D341Med (cell line): ENCODE results near the gene RBPJ.

Experiments
- DNase-seq: peaks from one replicate; pipeline ENCODE4 v3.0.0; 2012; ENCODE audit warnings: low spot score

RBPJ gene

DNA sequence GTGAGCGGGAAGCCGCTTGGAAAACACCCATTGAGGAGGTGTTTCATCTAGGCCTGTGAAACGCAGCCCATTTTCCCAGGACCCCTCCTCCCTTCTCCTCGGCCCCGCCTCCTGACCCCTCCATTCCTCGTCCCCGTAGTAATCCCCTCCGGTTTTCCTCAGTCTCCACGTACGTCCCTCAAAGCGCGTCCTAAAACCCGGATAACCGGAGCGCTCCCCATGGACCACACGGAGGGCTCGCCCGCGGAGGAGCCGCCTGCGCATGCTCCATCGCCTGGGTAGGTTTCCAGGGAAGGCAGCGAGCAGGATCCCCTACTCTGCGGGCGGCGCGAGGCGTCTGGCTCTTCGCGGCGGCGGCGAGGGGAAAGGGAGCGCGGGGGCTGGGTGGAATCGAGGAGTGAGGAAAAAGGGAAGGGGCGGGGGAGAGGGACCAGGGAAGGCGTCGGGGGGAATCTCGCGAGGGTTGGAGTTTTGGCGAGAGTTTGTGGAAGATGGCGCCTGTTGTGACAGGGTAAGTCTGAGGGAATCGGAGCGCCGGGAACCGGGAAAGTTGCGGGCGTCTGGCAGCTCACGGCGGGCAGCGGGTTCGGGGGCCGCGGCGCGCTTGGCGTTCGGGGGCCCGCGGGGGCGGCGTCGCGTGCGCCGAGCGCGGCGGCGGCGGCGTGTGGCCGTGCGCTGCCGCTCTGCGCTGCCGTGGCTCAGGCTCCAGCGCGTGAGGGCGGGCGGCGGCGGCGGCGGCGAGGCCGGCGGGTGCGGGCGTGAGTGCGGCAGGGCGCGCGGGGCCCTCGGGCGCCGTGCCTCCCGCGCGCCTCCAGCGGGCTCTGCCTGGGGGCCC lies at the start of gene RBPJ:
RBPJ (plus strand) TSS at position 477 of the 835 bp plus-strand sequence; CDS start at position 492, 15 bp downstream.
- DNase-seq: peak; percentile 90

- no peak for DNase-seq
Observed at GRCh38 chr4:26271703-26272102, 49.1 kb upstream of the RBPJ start.

GRCh38 chr4:26272654-26273615 lies 47.9 kb upstream of the RBPJ start:
- no peak for DNase-seq

- no peak for DNase-seq
Observed at GRCh38 chr4:26273616-26273980, 47.2 kb upstream of the RBPJ start.

DNA sequence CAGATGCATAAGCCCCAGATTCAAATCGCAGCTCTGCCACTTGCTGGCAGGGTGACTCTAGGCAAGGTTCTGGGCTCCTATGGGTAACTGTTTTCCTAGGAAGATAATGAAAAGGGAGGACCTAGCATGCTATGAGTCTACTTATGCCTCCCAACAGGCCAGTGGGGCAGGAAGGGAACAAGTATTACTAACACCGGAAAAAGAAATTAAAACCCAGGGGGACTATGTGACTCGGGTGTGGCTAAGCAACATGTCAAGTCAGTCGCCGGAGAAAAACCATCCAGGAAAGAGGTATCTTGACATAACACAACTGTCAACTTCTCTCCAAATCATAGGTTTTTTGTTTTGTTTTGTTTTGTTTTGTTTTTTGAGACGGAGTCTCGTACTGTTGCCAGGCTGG lies 45.5 kb upstream of the RBPJ start:
- no peak for DNase-seq

- DNase-seq: no peak
Observed at GRCh38 chr4:26279446-26279845, 41.4 kb upstream of the RBPJ start.

DNA sequence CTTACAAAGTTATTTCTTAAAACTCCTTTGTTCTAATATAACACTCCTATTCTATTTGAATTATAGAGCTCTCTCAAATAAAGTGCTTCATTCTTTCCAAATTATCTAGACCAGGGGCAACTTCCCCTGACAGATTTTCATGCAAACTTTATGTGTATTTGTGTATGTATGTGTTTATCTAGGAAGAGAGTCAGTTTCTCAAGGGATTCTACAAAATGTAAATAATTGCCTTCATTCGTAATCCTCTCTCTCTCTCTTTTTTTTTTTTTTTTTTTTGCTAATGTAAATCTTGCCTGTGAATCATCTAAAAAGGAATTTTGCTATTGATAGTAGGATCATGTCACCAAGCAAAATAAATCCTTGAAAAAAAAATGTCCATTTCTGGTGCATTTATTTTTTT lies 38.9 kb upstream of the RBPJ start:
- DNase-seq: no peak

DNA sequence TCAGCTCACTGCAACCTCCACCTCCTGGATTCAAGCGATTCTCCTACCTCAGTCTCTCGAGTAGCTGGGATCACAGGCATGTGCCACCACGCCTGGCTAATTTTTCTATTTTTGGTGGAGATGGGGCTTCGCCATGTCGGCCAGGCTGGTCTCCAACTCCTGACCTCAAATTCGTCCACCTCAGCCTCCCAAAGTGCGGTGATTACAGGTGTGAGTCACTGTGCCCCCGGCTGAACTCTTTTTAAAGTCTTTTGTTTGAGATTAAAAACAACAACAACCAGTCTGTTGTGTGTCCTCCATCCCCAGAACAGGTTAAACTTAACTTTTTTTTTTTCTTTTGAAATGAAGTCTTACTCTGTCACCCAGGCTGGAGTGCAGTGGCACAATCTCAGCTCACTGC lies 36.3 kb upstream of the RBPJ start:
- no peak for DNase-seq

- DNase-seq: no peak
Observed at GRCh38 chr4:26285272-26285671, 35.5 kb upstream of the RBPJ start.

DNA sequence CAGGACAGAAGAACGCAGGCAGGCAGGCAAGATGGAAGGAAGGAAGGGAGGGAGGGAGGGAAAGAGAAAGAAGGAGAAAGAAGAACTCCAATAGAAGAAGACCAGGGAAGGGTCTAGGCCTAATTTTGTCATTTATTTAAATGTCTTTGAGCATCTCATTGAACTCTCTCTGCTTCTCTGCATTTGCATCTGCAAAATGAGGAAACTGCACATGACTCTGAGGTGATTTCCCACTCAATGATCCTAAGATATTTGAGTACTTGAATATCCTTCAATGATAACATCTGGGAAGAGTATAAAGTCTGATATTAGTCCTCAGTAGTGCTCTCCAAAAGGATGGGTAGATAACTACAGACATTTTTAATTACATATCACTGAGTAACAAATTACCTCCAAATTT lies 33.1 kb upstream of the RBPJ start:
- DNase-seq: no peak

DNA sequence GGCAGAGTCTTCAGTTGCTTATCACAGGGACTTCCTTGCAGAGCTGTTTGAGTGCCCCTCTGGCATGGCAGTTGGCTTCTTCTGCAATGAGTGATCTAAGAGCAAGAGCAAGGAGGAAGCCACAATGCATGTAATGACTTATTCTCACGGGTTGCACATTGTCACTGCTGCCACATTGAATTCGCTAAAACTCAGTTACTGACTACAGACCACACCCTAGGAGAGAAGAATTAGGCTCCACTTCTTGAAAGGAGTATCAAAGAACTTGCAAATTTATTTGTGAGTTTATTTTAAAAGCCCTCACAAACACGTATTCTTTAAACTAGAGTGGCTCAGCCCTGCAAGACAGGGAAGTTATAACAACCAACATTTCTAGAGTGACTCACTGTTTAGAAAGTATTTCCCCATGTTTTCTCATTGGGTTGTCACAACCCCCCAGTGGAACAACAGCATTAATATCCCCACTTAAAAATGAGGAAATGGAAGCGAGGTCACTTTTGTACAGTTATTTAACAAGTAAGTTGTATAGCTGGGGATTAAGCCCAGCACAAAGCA lies 32.4 kb upstream of the RBPJ start:
- no peak for DNase-seq

DNA sequence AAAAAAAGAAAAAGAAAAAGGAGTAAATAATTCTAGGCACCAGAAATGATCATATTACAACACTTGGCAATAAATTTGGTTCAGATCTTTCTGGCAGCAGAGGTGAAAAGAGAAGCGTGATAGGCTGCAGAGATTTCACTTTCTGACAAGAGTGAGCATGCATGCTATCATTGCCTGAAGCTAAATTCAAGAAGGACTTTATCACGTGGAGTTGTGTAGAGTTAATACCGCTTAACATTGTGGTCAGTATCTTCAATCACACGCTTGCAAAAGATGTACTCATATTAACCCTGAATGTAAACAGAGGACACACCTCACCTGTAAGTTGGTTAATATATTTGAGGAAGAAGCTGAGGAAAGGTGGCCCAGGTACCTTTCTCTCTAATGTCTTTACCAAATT lies 31.4 kb upstream of the RBPJ start:
- no peak for DNase-seq

- DNase-seq: no peak
Observed at GRCh38 chr4:26290321-26290720, 30.5 kb upstream of the RBPJ start.

GRCh38 chr4:26294904-26295303 lies 25.9 kb upstream of the RBPJ start:
- DNase-seq: no peak

DNA sequence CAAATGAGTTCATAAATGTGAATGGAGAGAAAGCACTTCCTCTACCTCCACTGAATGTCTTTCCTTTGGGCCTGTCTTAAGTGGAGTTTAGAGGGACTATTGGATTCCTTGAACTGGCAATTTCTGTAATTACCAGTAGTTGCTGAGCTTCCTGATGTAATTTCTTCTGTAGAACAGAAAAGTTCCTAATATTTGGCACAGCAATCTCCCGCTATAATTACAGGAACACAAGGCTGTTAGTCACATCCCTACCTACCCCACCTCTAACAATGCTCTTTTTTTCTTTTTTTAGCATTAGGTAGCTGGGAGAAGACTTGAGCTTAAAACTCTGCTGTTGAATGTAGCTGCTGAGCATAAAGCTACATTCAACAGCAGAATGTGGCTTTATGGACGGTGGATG lies 24.8 kb upstream of the RBPJ start:
- no peak for DNase-seq

DNA sequence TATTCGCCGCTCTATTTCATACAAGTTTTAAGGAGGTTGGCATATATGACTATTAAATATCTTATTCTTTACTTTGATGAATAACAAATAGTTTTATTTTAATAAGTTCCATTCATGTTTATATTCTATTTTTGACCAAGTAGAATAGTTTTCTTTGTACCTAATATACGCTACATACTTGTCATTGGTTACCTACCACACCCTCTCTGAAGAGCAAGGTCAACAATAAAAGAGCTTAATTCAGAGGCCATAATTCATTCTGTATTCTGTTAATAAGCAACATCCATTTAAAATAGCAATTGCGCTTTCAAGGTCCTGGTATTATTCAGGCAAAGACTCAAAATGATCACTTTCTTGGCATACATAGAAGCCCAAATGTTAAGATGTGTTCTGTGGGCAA lies 24.3 kb upstream of the RBPJ start:
- DNase-seq: no peak

- no peak for DNase-seq
Observed at GRCh38 chr4:26297219-26297618, 23.6 kb upstream of the RBPJ start.

DNA sequence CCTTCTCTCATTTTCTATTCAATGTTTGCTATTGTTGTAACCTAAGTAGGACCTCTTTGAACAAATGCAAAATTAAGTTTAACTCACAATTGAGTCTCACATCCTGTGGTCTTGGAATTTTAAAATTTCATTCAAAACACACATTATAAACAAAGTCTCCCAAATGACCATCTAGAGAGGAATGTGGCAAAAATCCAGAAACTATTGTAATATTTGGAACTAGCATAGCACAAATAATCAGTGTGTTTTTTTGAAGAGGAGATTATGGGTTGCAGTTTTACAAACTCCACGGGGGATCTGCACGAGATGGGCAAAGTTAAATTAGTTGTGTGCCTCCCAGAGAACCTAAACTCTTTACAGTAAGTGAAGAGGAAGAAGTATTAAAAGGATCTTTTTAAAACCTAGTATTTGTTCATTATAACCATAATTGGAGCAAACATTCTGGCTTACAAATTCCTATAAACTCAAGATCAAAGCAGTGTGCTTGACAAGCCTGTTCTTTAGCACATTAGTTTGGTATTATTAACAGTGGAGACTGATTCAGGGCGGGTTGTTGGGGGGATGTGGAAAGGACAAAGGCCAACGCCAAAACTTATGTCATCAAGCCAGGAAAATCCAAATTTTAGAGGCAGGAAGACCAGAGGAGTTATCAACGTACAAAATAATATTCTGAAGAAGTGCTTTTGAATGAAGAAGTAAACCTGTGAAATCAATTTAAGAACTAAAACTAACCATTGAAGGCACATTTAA lies 22.4 kb upstream of the RBPJ start:
- no peak for DNase-seq

DNA sequence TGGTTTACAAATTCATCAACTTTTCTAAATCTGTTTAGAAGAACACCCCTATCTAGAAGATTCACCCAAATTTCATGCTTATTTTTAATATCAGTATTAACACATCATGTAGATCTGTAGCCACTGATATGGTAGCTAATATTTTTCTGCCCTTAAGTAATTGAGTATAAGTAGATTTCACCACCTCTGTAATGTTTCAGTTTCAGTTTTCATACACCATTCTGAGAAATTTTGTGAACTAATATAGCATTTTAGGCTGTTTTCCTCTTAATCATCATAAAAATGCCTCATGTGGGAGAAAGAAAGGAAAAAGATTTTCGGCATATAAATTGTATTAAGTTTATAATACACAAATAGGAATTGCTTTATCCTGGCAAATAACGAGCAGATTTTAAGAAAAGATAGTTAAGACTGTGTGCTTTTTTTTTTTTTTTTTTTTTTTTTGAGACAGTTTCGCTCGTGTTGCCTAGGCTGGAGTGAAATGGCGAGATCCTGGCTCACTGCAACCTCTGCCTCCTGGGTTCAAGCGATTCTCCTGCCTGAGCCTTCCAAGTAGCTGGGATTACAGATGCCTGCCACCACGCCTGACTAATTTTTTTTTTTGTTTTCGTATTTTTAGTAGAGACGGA lies 21.4 kb upstream of the RBPJ start:
- DNase-seq: no peak

GRCh38 chr4:26300314-26301307 lies 20.2 kb upstream of the RBPJ start:
- DNase-seq: no peak
